ENCODE results near the gene DPY19L2. TPM values are rescaled to one million over a fixed set of nuclear protein-coding genes. Genes with fewer than 3 reads are reported as not detected.
"Not testable (repeated sequence)": the region's sequence is repeated elsewhere in the genome, so short reads cannot be mapped to it uniquely, and the experiment has no call there.

Gene DPY19L2
- total RNA-seq, 1 experiment from 2014 or later = not detected

DNA sequence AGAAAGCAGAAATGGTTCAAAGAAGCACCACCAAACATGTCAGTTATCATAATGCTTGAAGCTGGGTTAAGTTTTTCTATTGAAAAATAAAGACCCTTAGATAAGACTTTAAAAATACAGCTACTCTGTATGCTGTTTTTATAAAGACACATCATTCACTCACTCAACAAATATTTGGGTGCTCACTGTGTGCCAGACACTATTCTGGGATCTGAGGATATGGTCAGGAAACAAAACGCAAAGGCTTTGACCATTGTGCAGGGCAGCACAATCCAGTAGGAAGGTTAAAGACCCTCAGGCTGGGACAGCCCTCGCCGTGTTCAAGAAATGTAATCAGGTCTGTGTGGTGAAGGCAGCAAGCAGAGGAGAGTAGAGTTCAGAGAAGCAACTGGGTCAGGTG is 38.0 kb upstream of the DPY19L2 start:
- Mint-ChIP-seq H3K4me3 (ENCODE audit: unreplicated experiment) (no peak overlapping the region), H3K9me3 (ENCODE audit: unreplicated experiment) (no peaks in the 10 kb centered on the region), H3K36me3 (ENCODE audit: insufficient read depth, unreplicated experiment) (no peaks in the 10 kb centered on the region), H3K4me1 (ENCODE audit: insufficient read depth, unreplicated experiment) (no peaks in the 10 kb centered on the region), H3K27ac (ENCODE audit: low read depth, unreplicated experiment) (no peak overlapping the region), H3K27me3 (ENCODE audit: insufficient read depth, unreplicated experiment) (peaks cover 58% of the 10 kb centered on the region)
- DNase-seq (ENCODE audit: unreplicated experiment) = no peak
- ChIA-PET CTCF (no interaction called here), POLR2A (no interaction called here)
- no TSS peak for BruUV-seq (replicated peaks)
- TF ChIP-seq CTCF (IDR thresholded peaks at IDR 0.05; ENCODE audit: unreplicated experiment) = no peak
- intact Hi-C loops (cut with micrococcal nuclease) = no loop called here

DNA sequence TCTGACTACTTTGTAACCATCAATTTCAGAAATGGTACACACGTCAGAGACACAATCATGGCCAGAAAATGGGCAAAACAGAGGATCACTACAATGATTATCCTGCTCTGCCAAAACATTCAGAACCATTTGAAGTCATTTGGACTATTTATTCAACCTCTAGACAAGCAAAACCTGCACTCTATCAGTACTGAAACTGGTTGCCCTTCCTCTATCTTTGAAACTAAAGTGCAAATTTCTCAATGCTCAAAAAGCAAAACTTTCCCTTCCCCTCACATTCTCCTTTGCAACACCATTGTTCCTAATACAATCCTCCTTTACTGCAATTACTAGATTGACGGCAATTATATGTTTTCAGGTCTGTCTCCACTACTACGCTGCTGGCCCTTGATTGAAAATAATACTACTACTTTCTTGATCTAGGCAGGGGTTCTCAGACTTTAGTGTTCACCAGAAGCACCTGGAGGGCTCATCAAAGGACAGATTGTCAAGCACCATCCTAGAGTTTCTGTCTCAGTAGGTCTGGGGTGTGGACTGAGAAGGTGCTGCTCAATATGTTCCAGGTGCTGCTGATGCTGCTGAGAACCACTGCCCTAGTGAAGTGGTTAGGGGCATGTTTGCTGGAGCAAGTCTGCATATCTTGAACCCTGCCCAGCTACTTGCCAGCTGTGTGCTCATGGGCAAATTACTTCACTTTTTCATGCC is 31.5 kb upstream of the DPY19L2 start:
- intact Hi-C loops (cut with micrococcal nuclease); POLR2A ChIA-PET; H3K4me1 Mint-ChIP-seq (ENCODE audit: insufficient read depth, unreplicated experiment); CTCF ChIA-PET; DNase-seq (ENCODE audit: unreplicated experiment); H3K9me3 Mint-ChIP-seq (ENCODE audit: unreplicated experiment); H3K4me3 Mint-ChIP-seq (ENCODE audit: unreplicated experiment); H3K27ac Mint-ChIP-seq (ENCODE audit: low read depth, unreplicated experiment); H3K36me3 Mint-ChIP-seq (ENCODE audit: insufficient read depth, unreplicated experiment); BruUV-seq (replicated peaks): not testable (repeated sequence)
- H3K27me3 Mint-ChIP-seq (ENCODE audit: insufficient read depth, unreplicated experiment) = peaks cover 59% of the 10 kb centered on the region

GRCh38 chr12:63699011-63699410 is 30.7 kb upstream of the DPY19L2 start:
- BruUV-seq (replicated peaks); H3K9me3 Mint-ChIP-seq (ENCODE audit: unreplicated experiment); CTCF ChIA-PET; H3K4me1 Mint-ChIP-seq (ENCODE audit: insufficient read depth, unreplicated experiment); POLR2A ChIA-PET; H3K27ac Mint-ChIP-seq (ENCODE audit: low read depth, unreplicated experiment); DNase-seq (ENCODE audit: unreplicated experiment); intact Hi-C loops (cut with micrococcal nuclease); H3K4me3 Mint-ChIP-seq (ENCODE audit: unreplicated experiment); H3K36me3 Mint-ChIP-seq (ENCODE audit: insufficient read depth, unreplicated experiment): not testable (repeated sequence)
- peaks cover 51% of the 10 kb centered on the region for H3K27me3 Mint-ChIP-seq (ENCODE audit: insufficient read depth, unreplicated experiment)

DNA sequence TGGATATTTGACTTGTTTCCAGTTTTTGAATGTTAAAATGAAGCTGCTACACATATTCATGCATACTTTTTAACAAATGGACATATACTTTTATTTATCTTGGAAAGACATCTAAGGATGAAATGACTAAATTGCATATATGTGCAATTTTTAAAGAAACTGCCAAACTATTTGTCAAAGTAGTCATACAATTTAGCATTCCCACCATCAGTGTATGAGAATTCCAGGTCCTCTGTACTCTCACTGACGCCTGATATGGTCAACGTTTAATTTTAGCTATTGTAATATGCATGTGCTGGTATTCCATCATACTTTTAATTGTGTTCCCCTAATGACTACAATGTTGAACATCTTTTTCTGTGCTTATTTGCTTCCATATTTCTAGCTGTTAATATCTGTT is 22.5 kb upstream of the DPY19L2 start:
- H3K9me3 Mint-ChIP-seq (ENCODE audit: unreplicated experiment); POLR2A ChIA-PET: not testable (repeated sequence)
- peaks cover 71% of the 10 kb centered on the region for H3K27me3 Mint-ChIP-seq (ENCODE audit: insufficient read depth, unreplicated experiment)

DNA sequence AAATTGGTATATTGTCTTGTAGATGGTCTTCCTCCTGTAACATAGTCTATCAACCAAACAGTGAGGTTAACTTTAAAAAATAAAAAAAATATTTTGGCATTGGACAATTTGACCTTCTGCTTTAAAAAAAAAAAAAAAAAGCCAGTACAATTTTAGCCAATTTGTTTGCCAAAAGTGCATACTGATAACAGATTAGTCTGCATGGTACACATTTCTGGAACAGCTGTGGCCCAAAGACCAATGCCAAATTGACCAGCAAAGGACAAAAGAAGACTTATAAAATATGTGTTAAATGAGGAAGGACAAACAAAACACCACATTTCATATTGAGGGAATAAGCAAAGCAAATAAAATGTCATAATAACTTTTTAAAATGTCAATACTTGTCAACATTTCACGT is 20.8 kb upstream of the DPY19L2 start:
- POLR2A ChIA-PET = interaction anchor here (0.6 kb wide), 1 partner anchor 526 kb away, joined by 3 read pairs; no protein-coding TSS in a partner anchor
- peaks cover 83% of the 10 kb centered on the region for H3K27me3 Mint-ChIP-seq (ENCODE audit: insufficient read depth, unreplicated experiment)
- H3K27ac Mint-ChIP-seq (ENCODE audit: low read depth, unreplicated experiment); H3K4me1 Mint-ChIP-seq (ENCODE audit: insufficient read depth, unreplicated experiment); BruUV-seq (replicated peaks); DNase-seq (ENCODE audit: unreplicated experiment); H3K9me3 Mint-ChIP-seq (ENCODE audit: unreplicated experiment); intact Hi-C loops (cut with micrococcal nuclease); H3K36me3 Mint-ChIP-seq (ENCODE audit: insufficient read depth, unreplicated experiment); H3K4me3 Mint-ChIP-seq (ENCODE audit: unreplicated experiment); CTCF ChIA-PET: not testable (repeated sequence)

More for the DNA sequence above, 22.5 kb upstream of the DPY19L2 start:
- intact Hi-C loops (cut with micrococcal nuclease); CTCF ChIA-PET; H3K4me1 Mint-ChIP-seq (ENCODE audit: insufficient read depth, unreplicated experiment); H3K4me3 Mint-ChIP-seq (ENCODE audit: unreplicated experiment); DNase-seq (ENCODE audit: unreplicated experiment); H3K27ac Mint-ChIP-seq (ENCODE audit: low read depth, unreplicated experiment); H3K36me3 Mint-ChIP-seq (ENCODE audit: insufficient read depth, unreplicated experiment); BruUV-seq (replicated peaks): not testable (repeated sequence)

DNA sequence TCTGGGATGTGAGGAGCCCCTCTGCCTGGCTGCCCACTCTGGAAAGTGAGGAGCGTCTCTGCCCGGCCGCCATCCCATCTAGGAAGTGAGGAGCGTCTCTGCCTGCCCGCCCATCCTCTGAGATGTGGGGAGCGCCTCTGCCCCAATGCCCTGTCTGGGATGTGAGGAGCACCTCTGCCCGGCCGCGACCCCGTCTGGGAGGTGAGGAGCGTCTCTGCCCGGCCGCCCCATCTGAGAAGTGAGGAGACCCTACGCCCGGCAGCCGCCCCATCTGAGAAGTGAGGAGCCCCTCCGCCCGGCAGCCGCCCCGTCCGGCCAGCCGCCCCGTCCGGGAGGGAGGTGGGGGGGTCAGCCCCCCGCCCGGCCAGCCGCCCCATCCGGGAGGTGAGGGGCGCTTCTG is 18.3 kb upstream of the DPY19L2 start:
- peaks cover 69% of the 10 kb centered on the region for H3K27me3 Mint-ChIP-seq (ENCODE audit: insufficient read depth, unreplicated experiment)
- H3K4me3 Mint-ChIP-seq (ENCODE audit: unreplicated experiment); CTCF ChIA-PET; intact Hi-C loops (cut with micrococcal nuclease); POLR2A ChIA-PET; H3K36me3 Mint-ChIP-seq (ENCODE audit: insufficient read depth, unreplicated experiment); DNase-seq (ENCODE audit: unreplicated experiment); H3K9me3 Mint-ChIP-seq (ENCODE audit: unreplicated experiment); H3K4me1 Mint-ChIP-seq (ENCODE audit: insufficient read depth, unreplicated experiment); BruUV-seq (replicated peaks); H3K27ac Mint-ChIP-seq (ENCODE audit: low read depth, unreplicated experiment): not testable (repeated sequence)

GRCh38 chr12:63685789-63686188 is 17.5 kb upstream of the DPY19L2 start:
- H3K4me3 Mint-ChIP-seq (ENCODE audit: unreplicated experiment); BruUV-seq (replicated peaks); H3K27ac Mint-ChIP-seq (ENCODE audit: low read depth, unreplicated experiment); DNase-seq (ENCODE audit: unreplicated experiment); H3K4me1 Mint-ChIP-seq (ENCODE audit: insufficient read depth, unreplicated experiment); H3K9me3 Mint-ChIP-seq (ENCODE audit: unreplicated experiment); POLR2A ChIA-PET; intact Hi-C loops (cut with micrococcal nuclease); H3K36me3 Mint-ChIP-seq (ENCODE audit: insufficient read depth, unreplicated experiment); CTCF ChIA-PET: not testable (repeated sequence)
- H3K27me3 Mint-ChIP-seq (ENCODE audit: insufficient read depth, unreplicated experiment) = peaks cover 69% of the 10 kb centered on the region

GRCh38 chr12:63682617-63683016 is 14.3 kb upstream of the DPY19L2 start:
- H3K36me3 Mint-ChIP-seq (ENCODE audit: insufficient read depth, unreplicated experiment); H3K4me3 Mint-ChIP-seq (ENCODE audit: unreplicated experiment); POLR2A ChIA-PET; BruUV-seq (replicated peaks); H3K9me3 Mint-ChIP-seq (ENCODE audit: unreplicated experiment); H3K27ac Mint-ChIP-seq (ENCODE audit: low read depth, unreplicated experiment); CTCF ChIA-PET; H3K4me1 Mint-ChIP-seq (ENCODE audit: insufficient read depth, unreplicated experiment); intact Hi-C loops (cut with micrococcal nuclease): not testable (repeated sequence)
- peak; percentile 1 for DNase-seq (ENCODE audit: unreplicated experiment)
- H3K27me3 Mint-ChIP-seq (ENCODE audit: insufficient read depth, unreplicated experiment) = peaks cover 45% of the 10 kb centered on the region

- DNase-seq (ENCODE audit: unreplicated experiment); H3K4me1 Mint-ChIP-seq (ENCODE audit: insufficient read depth, unreplicated experiment); H3K36me3 Mint-ChIP-seq (ENCODE audit: insufficient read depth, unreplicated experiment); H3K4me3 Mint-ChIP-seq (ENCODE audit: unreplicated experiment); H3K27ac Mint-ChIP-seq (ENCODE audit: low read depth, unreplicated experiment); POLR2A ChIA-PET; H3K9me3 Mint-ChIP-seq (ENCODE audit: unreplicated experiment); intact Hi-C loops (cut with micrococcal nuclease); BruUV-seq (replicated peaks): not testable (repeated sequence)
- peaks cover 41% of the 10 kb centered on the region for H3K27me3 Mint-ChIP-seq (ENCODE audit: insufficient read depth, unreplicated experiment)
- CTCF ChIA-PET = interaction anchor here (0.7 kb wide), 1 partner anchor 7 kb away, joined by 3 read pairs; no protein-coding TSS in a partner anchor
Measured at GRCh38 chr12:63680758-63681157, 12.5 kb upstream of the DPY19L2 start.

All from MCF 10A (cell line).